ENCODE measurements around the gene PHC3. TPM values are rescaled to one million over a fixed set of nuclear protein-coding genes. Genes with fewer than 3 reads are reported as not detected.
A peak's percentile ranks its signal among the peaks of the same experiment; 100 is the strongest.

PHC3 gene
- total RNA-seq, 1 experiment from 2014 or later: 22.2 TPM

DNA sequence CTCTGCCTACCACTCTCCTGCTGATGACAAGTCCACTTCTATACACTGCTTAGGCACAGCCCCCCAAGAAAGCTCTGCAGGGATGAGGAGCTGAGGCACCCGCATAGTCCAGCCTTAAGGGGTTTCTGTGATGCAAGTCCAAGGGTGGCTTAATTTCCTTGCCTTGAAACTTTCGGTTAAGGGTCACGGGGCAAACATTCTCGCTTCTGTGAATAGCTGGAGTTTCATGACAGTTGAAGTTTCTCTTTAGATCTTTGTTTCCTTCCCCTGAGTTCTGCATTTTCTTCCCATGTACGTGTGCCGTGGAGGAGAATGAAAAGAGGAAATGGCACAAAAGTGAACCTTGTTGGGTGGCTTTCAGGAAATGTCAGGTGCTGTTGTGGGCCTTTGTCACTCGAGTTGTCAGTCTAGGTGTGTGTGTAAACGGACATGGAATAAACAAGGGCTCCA is 136.7 kb downstream of the PHC3 start:
- Histone ChIP-seq H3K4me3 (no peak overlapping the region), H3K27ac (no peak overlapping the region), H3K9me3 (replicated peaks) (no peaks in the 10 kb centered on the region), H3K27me3 (replicated peaks) (peaks cover 5% of the 10 kb centered on the region; the same call in 1 of the 2 replicates), H3K36me3 (no peaks in the 10 kb centered on the region), H3K4me1 (replicated peaks) (no peaks in the 10 kb centered on the region)
- DNase-seq (ENCODE audit: low read depth in 1 of 2, low spot score in 2 of 2): no peak

DNA sequence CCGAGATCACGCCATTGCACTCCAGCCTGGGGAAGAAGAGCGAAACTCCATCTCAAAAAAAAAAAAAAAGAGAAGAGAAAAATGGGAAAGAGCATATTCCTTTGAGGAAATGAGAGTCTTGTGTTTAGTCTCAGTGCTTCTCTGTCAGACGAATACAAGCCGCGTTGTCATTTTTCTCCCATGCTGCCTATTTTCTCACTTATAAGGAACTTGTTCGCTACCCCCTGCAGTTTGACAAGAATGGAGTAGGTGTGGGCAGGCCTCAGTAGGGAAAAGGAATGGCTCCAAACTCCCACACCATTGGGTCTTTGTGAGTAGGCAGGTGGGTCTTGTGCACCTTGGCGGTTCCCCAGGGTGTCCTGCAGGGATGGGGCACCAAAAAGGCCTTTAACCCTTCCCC is 137.3 kb downstream of the PHC3 start:
- peaks cover 9% of the 10 kb centered on the region for H3K27me3 ChIP-seq (replicated peaks)
- DNase-seq (ENCODE audit: low read depth in 1 of 2, low spot score in 2 of 2): no peak
- no peaks in the 10 kb centered on the region for H3K9me3 ChIP-seq (replicated peaks)
- no peak overlapping the region for H3K4me3 ChIP-seq
- no peak overlapping the region for H3K27ac ChIP-seq
- no peaks in the 10 kb centered on the region for H3K36me3 ChIP-seq
- H3K4me1 ChIP-seq (replicated peaks): no peaks in the 10 kb centered on the region

DNA sequence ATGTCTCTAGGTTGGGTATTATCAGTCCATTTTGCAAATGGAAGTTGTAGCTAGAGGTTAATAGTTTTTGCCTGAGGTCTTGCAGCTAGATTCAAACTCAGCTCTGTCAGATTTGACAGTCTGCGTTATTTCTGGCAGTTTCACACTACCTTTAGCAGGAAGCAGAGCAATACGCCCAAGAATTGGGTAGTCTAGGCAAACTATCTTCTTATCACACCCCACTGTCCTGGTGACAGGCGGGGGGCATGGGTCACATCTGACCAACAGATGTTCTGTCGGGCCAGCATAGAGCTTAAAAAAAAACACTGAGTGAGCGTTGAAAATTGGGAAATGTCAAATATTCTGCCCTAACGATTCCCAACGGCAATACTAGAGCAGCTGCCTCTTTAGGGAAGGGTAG is 138.0 kb downstream of the PHC3 start:
- Histone ChIP-seq H3K9me3 (replicated peaks) (no peaks in the 10 kb centered on the region), H3K27ac (no peak overlapping the region), H3K36me3 (no peaks in the 10 kb centered on the region), H3K4me1 (replicated peaks) (no peaks in the 10 kb centered on the region), H3K4me3 (no peak overlapping the region), H3K27me3 (replicated peaks) (peaks cover 15% of the 10 kb centered on the region)
- no peak for DNase-seq (ENCODE audit: low read depth in 1 of 2, low spot score in 2 of 2)

DNA sequence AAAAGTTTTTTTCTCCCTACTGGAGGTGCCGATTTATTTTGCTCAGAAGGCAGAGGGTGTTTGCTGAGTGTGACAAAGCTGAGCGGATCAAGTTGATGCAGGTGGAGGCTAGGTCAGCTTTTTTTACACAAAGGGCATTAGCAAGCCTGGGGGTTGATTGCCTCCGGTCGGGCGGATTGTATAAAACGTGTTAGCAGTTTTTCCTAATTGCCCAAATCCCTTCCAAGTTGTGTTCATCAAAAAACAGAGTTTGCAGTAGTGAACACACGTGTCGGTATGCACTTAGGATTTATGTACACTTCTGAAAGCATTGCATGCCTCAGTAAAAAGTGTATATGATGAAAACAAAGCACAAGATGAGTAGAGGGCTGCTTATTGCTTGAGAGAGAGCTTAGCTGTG is 141.1 kb downstream of the PHC3 start:
- peaks cover 26% of the 10 kb centered on the region for H3K27me3 ChIP-seq (replicated peaks)

DNA sequence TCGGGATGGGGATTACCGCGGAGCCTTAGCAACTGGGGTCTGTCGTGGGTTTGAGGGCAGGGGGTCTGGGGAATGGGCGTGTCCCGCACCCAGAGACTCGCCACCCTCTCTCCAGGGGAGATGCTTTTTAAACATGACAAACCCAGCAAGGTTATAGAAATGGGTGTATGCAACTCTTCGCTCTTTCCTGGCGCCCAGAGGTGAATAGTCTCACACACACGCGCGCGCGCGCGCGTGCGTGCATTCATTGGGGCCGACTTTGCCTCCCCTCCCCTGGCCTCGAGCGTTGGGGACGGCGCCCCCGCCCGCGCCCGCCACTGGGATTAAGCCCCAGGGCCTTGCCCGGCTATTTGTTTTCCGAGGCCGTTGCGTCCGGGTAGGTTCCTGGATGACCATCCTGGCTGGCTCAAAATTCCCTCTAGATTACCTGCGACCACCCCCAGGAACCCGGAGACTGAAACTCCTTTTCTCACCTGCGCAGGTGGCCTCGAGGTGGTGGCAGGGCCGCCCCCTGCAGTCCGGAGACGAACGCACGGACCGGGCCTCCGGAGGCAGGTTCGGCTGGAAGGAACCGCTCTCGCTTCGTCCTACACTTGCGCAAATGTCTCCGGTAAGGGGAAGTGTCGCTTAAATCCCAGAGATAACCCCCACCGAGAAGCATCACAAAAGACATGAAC is 143.0 kb downstream of the PHC3 start:
- Histone ChIP-seq H3K4me3 (peak overlapping the region; percentile 37), H3K27me3 (replicated peaks) (peaks cover 26% of the 10 kb centered on the region), H3K36me3 (no peaks in the 10 kb centered on the region), H3K4me1 (replicated peaks) (peaks cover 10% of the 10 kb centered on the region), H3K9me3 (replicated peaks) (no peaks in the 10 kb centered on the region), H3K27ac (no peak overlapping the region)
- DNase-seq (ENCODE audit: low read depth in 1 of 2, low spot score in 2 of 2): no peak

More for the DNA sequence above, 141.1 kb downstream of the PHC3 start:
- H3K4me1 ChIP-seq (replicated peaks): peaks cover 10% of the 10 kb centered on the region
- H3K27ac ChIP-seq: no peak overlapping the region
- H3K4me3 ChIP-seq: no peak overlapping the region
- DNase-seq (ENCODE audit: low read depth in 1 of 2, low spot score in 2 of 2): no peak
- H3K36me3 ChIP-seq: no peaks in the 10 kb centered on the region
- H3K9me3 ChIP-seq (replicated peaks): no peaks in the 10 kb centered on the region

Other genes with a start within 250 kb of the PHC3 start
- 30.8 and 39.3 TPM in 2 replicates for gene SEC62, start 214.9 kb downstream of the PHC3 start, total RNA-seq (2014; rRNA removed; shearing (Covaris generic))
- 0.89 TPM in 1 of 2 replicates, not detected in the other for gene GPR160, start 143.7 kb downstream of the PHC3 start, total RNA-seq (2014; rRNA removed; shearing (Covaris generic))
- 35.2 and 42.0 TPM in 2 replicates for gene PRKCI, start 40.7 kb upstream of the PHC3 start, total RNA-seq (2014; rRNA removed; shearing (Covaris generic))
- 31.0 and 51.5 TPM in 2 replicates for gene SKIL, start 176.0 kb upstream of the PHC3 start, total RNA-seq (2014; rRNA removed; shearing (Covaris generic))
- gene CLDN11, start 237.1 kb upstream of the PHC3 start, total RNA-seq (2014; rRNA removed; shearing (Covaris generic)): 0.66 and 1.7 TPM in 2 replicates

Data from SJSA1 (cell line).